GM18498 (cell line): ENCODE measurements around the gene C1QTNF9.
A peak's percentile ranks its signal among the peaks of the same experiment; 100 is the strongest.
"Not testable (repeated sequence)": the region's sequence is repeated elsewhere in the genome, so short reads cannot be mapped to it uniquely, and the experiment has no call there.

Source experiments
- ATAC-seq: cut with Tn5 transposase; IDR thresholded peaks from one replicate; pipeline ENCODE4 v1.9.1; 2021; ENCODE audit warnings: mild to moderate bottlenecking, moderate library complexity; ENCODE audit not compliant: unreplicated experiment

Gene C1QTNF9

GRCh38 chr13:24309300-24309699 lies at the start of gene C1QTNF9:
Gene C1QTNF9 (plus strand): TSS chr13:24309580. CDS start chr13:24316004, 6,424 bp downstream.
- ATAC-seq: not testable (repeated sequence)

GRCh38 chr13:24261566-24261965 lies 47.8 kb upstream of the C1QTNF9 start:
- no peak for ATAC-seq

GRCh38 chr13:24263632-24264031 lies 45.7 kb upstream of the C1QTNF9 start:
- no peak for ATAC-seq

GRCh38 chr13:24264976-24265375 lies 44.4 kb upstream of the C1QTNF9 start:
- peak; percentile 81 for ATAC-seq

GRCh38 chr13:24265453-24265852 lies 43.9 kb upstream of the C1QTNF9 start:
- no peak for ATAC-seq

GRCh38 chr13:24267274-24267673 lies 42.1 kb upstream of the C1QTNF9 start:
- ATAC-seq: no peak

GRCh38 chr13:24267801-24268200 lies 41.6 kb upstream of the C1QTNF9 start:
- ATAC-seq: no peak

GRCh38 chr13:24269821-24270220 lies 39.6 kb upstream of the C1QTNF9 start:
- ATAC-seq: no peak

GRCh38 chr13:24270639-24271141 lies 38.7 kb upstream of the C1QTNF9 start:
- ATAC-seq: peak; percentile 56

GRCh38 chr13:24271231-24271600 lies 38.2 kb upstream of the C1QTNF9 start:
- no peak for ATAC-seq

GRCh38 chr13:24271601-24272451 lies 37.6 kb upstream of the C1QTNF9 start:
- ATAC-seq: peak; percentile 48

- no peak for ATAC-seq
Measured at GRCh38 chr13:24272452-24273161, 36.8 kb upstream of the C1QTNF9 start.

GRCh38 chr13:24273926-24274325 lies 35.5 kb upstream of the C1QTNF9 start:
- no peak for ATAC-seq

- peak; percentile 70 for ATAC-seq
Measured at GRCh38 chr13:24274452-24275021, 34.8 kb upstream of the C1QTNF9 start.

- no peak for ATAC-seq
Measured at GRCh38 chr13:24275041-24275440, 34.3 kb upstream of the C1QTNF9 start.

GRCh38 chr13:24276306-24276705 lies 33.1 kb upstream of the C1QTNF9 start:
- no peak for ATAC-seq

- no peak for ATAC-seq
Measured at GRCh38 chr13:24276861-24277260, 32.5 kb upstream of the C1QTNF9 start.

GRCh38 chr13:24277761-24278160 lies 31.6 kb upstream of the C1QTNF9 start:
- ATAC-seq: no peak

GRCh38 chr13:24279327-24280110 lies 29.9 kb upstream of the C1QTNF9 start:
- no peak for ATAC-seq

GRCh38 chr13:24280720-24281119 lies 28.7 kb upstream of the C1QTNF9 start:
- ATAC-seq: no peak
